HCT116 (cell line): ENCODE data around the gene RAB40C. TPM values are rescaled to one million over a fixed set of nuclear protein-coding genes. Genes with fewer than 3 reads are reported as not detected.

Experiments
- ATAC-seq: fragments of 200-7000 bp; cut with Tn5 transposase; 2 replicates; pipeline ENCODE4 v1.9.1; 2020; ENCODE audit warnings: mild to moderate bottlenecking, moderate library complexity
- BruUV-seq: library from RNA; stranded (reverse); fragments of 400-500 nt; replicated peaks from 2 replicates; lab custom pipeline; 2021; lab: Mats Ljungman, UMichigan
- CTCF ChIA-PET: fragments of 300-600 bp; sonication (Branson Sonifier 250); formaldehyde crosslinking; loops from one replicate; lab custom pipeline; 2021; ENCODE audit warnings: antibody characterized with exemption; lab: Charles Lee
- POLR2A ChIA-PET: fragments of 300-600, 350-600 bp; sonication (Branson Sonifier 250); formaldehyde crosslinking; loops from one replicate; lab custom pipeline; 2021; ENCODE audit warnings: antibody characterized with exemption; lab: Charles Lee
- RAD21 ChIA-PET, 2 experiments: fragments of 300-600 bp; sonication (Branson Sonifier 250); formaldehyde crosslinking; loops; one replicate each; lab custom pipeline; 2023; ENCODE audit warnings: low total read pairs in 2 of 2; ENCODE audit not compliant: uncharacterized antibody in 2 of 2, unreplicated experiment in 2 of 2, low non-redundant PET in 1 of 2; lab: Charles Lee
- DNase-seq: peaks from one replicate; pipeline ENCODE4 v3.0.0-alpha.2; 2010; ENCODE audit warnings: low read depth, low spot score
- H2AFZ ChIP-seq: fragments of 200-600 bp; shearing (Covaris generic), sonication (generic); 2 replicates; pipeline ENCODE4 v1.6.1; 2017; ENCODE audit warnings: low read depth, mixed run types, mixed read lengths, antibody characterized with exemption, low read length; ENCODE audit not compliant: poor library complexity, severe bottlenecking
- H3K27ac ChIP-seq: 2 replicates; pipeline ENCODE4 v1.5.1; 2012; ENCODE audit warnings: low read depth, low read length
- H3K27me3 ChIP-seq: fragments of 200-600 bp; sonication (generic); 2 replicates; pipeline ENCODE4 v1.6.1; 2016; ENCODE audit warnings: mixed run types, low read length, mixed read lengths; ENCODE audit not compliant: insufficient read depth
- H3K36me3 ChIP-seq, 2 experiments: fragments of 200-500 bp in 1 of 2; fragments of 200-600 bp in 1 of 2; sonication (Bioruptor generic) in 1 of 2; sonication (generic) in 1 of 2; 2 replicates each; pipeline versions ENCODE4 v1.5.1 to v1.6.1; 2014 to 2016; ENCODE audit warnings: low read length in 2 of 2, inconsistent platforms in 1 of 2, mixed read lengths in 1 of 2, mixed run types in 1 of 2; ENCODE audit not compliant: insufficient read depth in 2 of 2, control insufficient read depth in 1 of 2
- H3K4me1 ChIP-seq, 2 experiments: fragments of 200-600 bp in 1 of 2; sonication (generic) in 1 of 2; 2 replicates each; pipeline versions ENCODE4 v1.5.1 to v1.6.1; 2012 to 2017; ENCODE audit warnings: low read length in 2 of 2, inconsistent platforms in 1 of 2, mild to moderate bottlenecking in 1 of 2, mixed read lengths in 1 of 2, mixed run types in 1 of 2, moderate library complexity in 1 of 2; ENCODE audit not compliant: insufficient read depth in 2 of 2, control insufficient read depth in 1 of 2
- H3K4me2 ChIP-seq: fragments of 200-600 bp; sonication (generic); 2 replicates; pipeline ENCODE4 v1.6.1; 2017; ENCODE audit warnings: mixed run types, low read length, mixed read lengths
- H3K4me3 ChIP-seq, 2 experiments: fragments of 200-600 bp in 1 of 2; sonication (generic) in 1 of 2; replicated peaks in 1 of 2; 2 replicates each; pipeline ENCODE4 v1.5.1; 2011 to 2016; ENCODE audit warnings: low read length in 2 of 2, control low read depth in 1 of 2, low read depth in 1 of 2, mild to moderate bottlenecking in 1 of 2, mixed read lengths in 1 of 2, mixed run types in 1 of 2
- H3K79me2 ChIP-seq: fragments of 200-600 bp; sonication (generic); 2 replicates; pipeline ENCODE4 v1.6.1; 2017; ENCODE audit warnings: mild to moderate bottlenecking, mixed run types, low read length, moderate library complexity, mixed read lengths; ENCODE audit not compliant: insufficient read depth
- H3K9ac ChIP-seq: fragments of 200-600 bp; sonication (generic); 2 replicates; pipeline ENCODE4 v1.6.1; 2016; ENCODE audit warnings: low read length, mixed read lengths
- H3K9me2 ChIP-seq: fragments of 200-600 bp; sonication (generic), shearing (Covaris generic); 2 replicates; pipeline ENCODE4 v1.6.1; 2017; ENCODE audit warnings: mixed run types, mild to moderate bottlenecking, moderate library complexity; ENCODE audit not compliant: insufficient read depth
- H3K9me3 ChIP-seq, 2 experiments: fragments of 200-500 bp in 1 of 2; fragments of 200-600 bp in 1 of 2; sonication (Bioruptor generic) in 1 of 2; sonication (generic) in 1 of 2; 2 replicates each; pipeline ENCODE4 v1.6.1; 2014 to 2017; ENCODE audit warnings: low read length in 2 of 2, mixed read lengths in 2 of 2, inconsistent platforms in 1 of 2, low read depth in 1 of 2, mild to moderate bottlenecking in 1 of 2, mixed run types in 1 of 2, moderate library complexity in 1 of 2; ENCODE audit not compliant: control insufficient read depth in 1 of 2, insufficient read depth in 1 of 2
- H4K20me1 ChIP-seq: fragments of 200-600 bp; sonication (generic), shearing (Covaris generic); 2 replicates; pipeline ENCODE4 v1.6.1; 2017; ENCODE audit warnings: mixed run types, mild to moderate bottlenecking, moderate library complexity; ENCODE audit not compliant: insufficient read depth
- ELF1 ChIP-seq: IDR thresholded peaks from 2 replicates; pipeline ENCODE4 v1.6.1; 2012; ENCODE audit warnings: low read depth, borderline replicate concordance
- MAX ChIP-seq: IDR thresholded peaks from 2 replicates; pipeline ENCODE4 v1.6.1; 2012
- REST ChIP-seq: IDR thresholded peaks from 2 replicates; pipeline ENCODE4 v1.6.1; 2012; ENCODE audit warnings: low read depth
- SIN3A ChIP-seq: IDR thresholded peaks from 2 replicates; pipeline ENCODE4 v1.6.1; 2012; ENCODE audit warnings: low read depth
- ZFX ChIP-seq: fragments of 450-650 bp; IDR thresholded peaks from 2 replicates; pipeline ENCODE4 v1.6.1; 2017
- intact Hi-C: fragments of 100-400 bp; cut with micrococcal nuclease; formaldehyde crosslinking; loops from 2 replicates; pipeline ENCODE4 v1.10.0; 2022
- total RNA-seq: library from RNA; stranded (reverse); gene quantifications from one replicate; pipeline ENCODE4 v1.2.1, GENCODE V29; 2021; ENCODE audit not compliant: unreplicated experiment

RAB40C gene
- total RNA-seq, 1 experiment from 2014 or later, result 14.1 TPM

- TF ChIP-seq REST (no peak), MAX (no peak), ELF1 (no peak), SIN3A (no peak)
Measured at GRCh38 chr16:551210-551609, 38.7 kb upstream of the RAB40C start (continued).

GRCh38 chr16:552171-552570, 37.7 kb upstream of the RAB40C start:
- ChIA-PET POLR2A (no interaction called here), RAD21 (no interaction called here), CTCF (no interaction called here)
- intact Hi-C loops, result no loop called here
- DNase-seq (no peak), ATAC-seq (no peak)
- no peaks in the 10 kb centered on the region for H3K9me3 ChIP-seq
- no TSS peak for BruUV-seq
- H2AFZ ChIP-seq, result no peak overlapping the region
- no peaks in the 10 kb centered on the region for H3K9me2 ChIP-seq
- H3K4me2 ChIP-seq, result no peak overlapping the region
- no peaks in the 10 kb centered on the region for H3K79me2 ChIP-seq
- H3K9ac ChIP-seq, result no peak overlapping the region
- TF ChIP-seq ZFX (no peak), MAX (no peak), SIN3A (no peak)
- no peaks in the 10 kb centered on the region for H3K36me3 ChIP-seq
- no peak overlapping the region for H3K27ac ChIP-seq
- no peaks in the 10 kb centered on the region for H3K4me1 ChIP-seq
- H3K4me3 ChIP-seq, result no peak overlapping the region
- H3K27me3 ChIP-seq, result no peaks in the 10 kb centered on the region
- no peaks in the 10 kb centered on the region for H4K20me1 ChIP-seq
